ENCODE data around the gene ALAS1.

Gene ALAS1

GRCh38 chr3:52256159-52256558 is 58.2 kb downstream of the ALAS1 start:
- DNase-seq: no peak

GRCh38 chr3:52256622-52257021 is 58.7 kb downstream of the ALAS1 start:
- no peak for DNase-seq

GRCh38 chr3:52257911-52258310 is 60.0 kb downstream of the ALAS1 start:
- DNase-seq: no peak

- no peak for DNase-seq
Observed at GRCh38 chr3:52259035-52259434, 61.1 kb downstream of the ALAS1 start.

GRCh38 chr3:52259448-52259847 is 61.5 kb downstream of the ALAS1 start:
- no peak for DNase-seq

- DNase-seq: no peak
Observed at GRCh38 chr3:52262447-52262846, 64.5 kb downstream of the ALAS1 start.
